HG03135 (cell line): ENCODE data around the gene PPP1R12A.
"Not testable (repeated sequence)": the region's sequence is repeated elsewhere in the genome, so short reads cannot be mapped to it uniquely, and the experiment has no call there.

Source experiments
- ATAC-seq: cut with Tn5 transposase; IDR thresholded peaks from one replicate; pipeline ENCODE4 v1.9.1; 2021; ENCODE audit warnings: mild to moderate bottlenecking, moderate library complexity; ENCODE audit not compliant: unreplicated experiment

Gene PPP1R12A

GRCh38 chr12:79895804-79896203 is 39.1 kb downstream of the PPP1R12A start:
- ATAC-seq = no peak

GRCh38 chr12:79895071-79895470 is 39.8 kb downstream of the PPP1R12A start:
- no peak for ATAC-seq

GRCh38 chr12:79891506-79892162 is 43.3 kb downstream of the PPP1R12A start:
- no peak for ATAC-seq

- ATAC-seq = no peak
These were observed 47.0 kb downstream of the PPP1R12A start for GRCh38 chr12:79887890-79888289.

- ATAC-seq = no peak
These were observed 47.9 kb downstream of the PPP1R12A start for GRCh38 chr12:79886917-79887519.

GRCh38 chr12:79885911-79886490 is 48.9 kb downstream of the PPP1R12A start:
- no peak for ATAC-seq

- ATAC-seq = no peak
These were observed 50.4 kb downstream of the PPP1R12A start for GRCh38 chr12:79884401-79885006.

- no peak for ATAC-seq
These were observed 51.7 kb downstream of the PPP1R12A start for GRCh38 chr12:79883216-79883615.

- no peak for ATAC-seq
These were observed 53.5 kb downstream of the PPP1R12A start for GRCh38 chr12:79881351-79881750.

- ATAC-seq = not testable (repeated sequence)
These were observed 56.4 kb downstream of the PPP1R12A start for GRCh38 chr12:79878506-79878905.

GRCh38 chr12:79877246-79877645 is 57.7 kb downstream of the PPP1R12A start:
- no peak for ATAC-seq

GRCh38 chr12:79874665-79875064 is 60.2 kb downstream of the PPP1R12A start:
- no peak for ATAC-seq

- peak; percentile 47 for ATAC-seq
These were observed 61.7 kb downstream of the PPP1R12A start for GRCh38 chr12:79873201-79873600.

- no peak for ATAC-seq
These were observed 63.3 kb downstream of the PPP1R12A start for GRCh38 chr12:79871621-79872020.

GRCh38 chr12:79870916-79871315 is 64.0 kb downstream of the PPP1R12A start:
- ATAC-seq = no peak

- no peak for ATAC-seq
These were observed 75.3 kb downstream of the PPP1R12A start for GRCh38 chr12:79859646-79860045.

- ATAC-seq = no peak
These were observed 76.4 kb downstream of the PPP1R12A start for GRCh38 chr12:79858518-79858917.

GRCh38 chr12:79857675-79858074 is 77.2 kb downstream of the PPP1R12A start:
- no peak for ATAC-seq

- ATAC-seq = no peak
These were observed 84.1 kb downstream of the PPP1R12A start for GRCh38 chr12:79850610-79851299.

- ATAC-seq = no peak
These were observed 86.6 kb downstream of the PPP1R12A start for GRCh38 chr12:79848339-79848738.

GRCh38 chr12:79847417-79847816 is 87.5 kb downstream of the PPP1R12A start:
- ATAC-seq = no peak
